WTC11 (cell line): ENCODE data around the gene FUT2. TPM values are rescaled to one million over a fixed set of nuclear protein-coding genes. Genes with fewer than 3 reads are reported as not detected.

Source experiments
- ATAC-seq: fragments of 200-7000 bp; cut with Tn5 transposase; 2 replicates; pipeline ENCODE4 v1.10.0; 2021; ENCODE audit warnings: mild to moderate bottlenecking, moderate library complexity
- CTCF ChIA-PET: fragments of 300-600 bp; sonication (Branson Sonifier 250); formaldehyde crosslinking; loops from one replicate; lab custom pipeline; 2021; ENCODE audit warnings: antibody characterized with exemption; lab: Charles Lee
- POLR2A ChIA-PET: fragments of 350-600 bp; sonication (Branson Sonifier 250); formaldehyde crosslinking; loops from one replicate; lab custom pipeline; 2021; ENCODE audit warnings: antibody characterized with exemption; lab: Charles Lee
- DNase-seq: peaks from one replicate; pipeline ENCODE4 v3.0.0; 2021; ENCODE audit warnings: low spot score
- H3K27ac Mint-ChIP-seq: 2 replicates; pipeline ENCODE4 v1.8.0; 2021; ENCODE audit warnings: mixed read lengths
- H3K27me3 Mint-ChIP-seq: 2 replicates; pipeline ENCODE4 v1.8.0; 2021; ENCODE audit warnings: low read depth, mild to moderate bottlenecking, moderate library complexity, mixed read lengths
- H3K36me3 Mint-ChIP-seq: 2 replicates; pipeline ENCODE4 v1.8.0; 2021; ENCODE audit warnings: mixed read lengths
- H3K4me1 Mint-ChIP-seq: 2 replicates; pipeline ENCODE4 v1.8.0; 2022; ENCODE audit warnings: mixed read lengths
- H3K4me3 Mint-ChIP-seq: 2 replicates; pipeline ENCODE4 v1.8.0; 2021; ENCODE audit warnings: mild to moderate bottlenecking, moderate library complexity, mixed read lengths
- H3K9me3 Mint-ChIP-seq: 2 replicates; pipeline ENCODE4 v1.8.0; 2021; ENCODE audit warnings: mixed read lengths
- ATF1 ChIP-seq: sonication (generic); formaldehyde crosslinking; IDR thresholded peaks from 2 replicates; pipeline ENCODE4 v1.8.1; 2023; ENCODE audit warnings: mild to moderate bottlenecking, moderate library complexity, missing genetic modification reagents
- SP1 ChIP-seq: sonication (generic); formaldehyde crosslinking; conservative IDR thresholded peaks from 2 replicates; pipeline ENCODE4 v1.8.1; 2022; ENCODE audit warnings: missing genetic modification reagents
- TEAD1 ChIP-seq: sonication (generic); formaldehyde crosslinking; IDR thresholded peaks from 2 replicates; pipeline ENCODE4 v1.8.0; 2022; ENCODE audit warnings: mild to moderate bottlenecking, missing genetic modification reagents
- TEAD4 ChIP-seq: sonication (generic); formaldehyde crosslinking; IDR thresholded peaks from 2 replicates; pipeline ENCODE4 v1.8.0; 2022; ENCODE audit warnings: mild to moderate bottlenecking, missing genetic modification reagents
- ZBTB21 ChIP-seq: sonication (generic); formaldehyde crosslinking; IDR thresholded peaks from 2 replicates; pipeline ENCODE4 v1.8.1; 2023; ENCODE audit warnings: mild to moderate bottlenecking, missing genetic modification reagents, borderline replicate concordance
- ZNF121 ChIP-seq: sonication (generic); formaldehyde crosslinking; IDR thresholded peaks from 2 replicates; pipeline ENCODE4 v1.8.0; 2023; ENCODE audit warnings: missing genetic modification reagents
- total RNA-seq: library from RNA; stranded (reverse); gene quantifications from 3 replicates; pipeline ENCODE4 v1.2.3, GENCODE V29; 2021
- TF ChIP-seq, protein P1 (sequence below): sonication (generic); formaldehyde crosslinking; IDR thresholded peaks from 2 replicates; pipeline ENCODE4 v1.8.0; 2023; ENCODE audit warnings: missing genetic modification reagents, mild to moderate bottlenecking, borderline replicate concordance
- TF ChIP-seq, protein P2 (sequence below): fragments of 200-600 bp; IDR thresholded peaks from 2 replicates; pipeline ENCODE4 v1.8.0; 2022; ENCODE audit warnings: antibody characterized with exemption
- TF ChIP-seq, protein P3 (sequence below): sonication (generic); formaldehyde crosslinking; IDR thresholded peaks from 2 replicates; pipeline ENCODE4 v1.8.1; 2023; ENCODE audit warnings: mild to moderate bottlenecking, moderate library complexity, missing genetic modification reagents
- TF ChIP-seq, protein P4 (sequence below): sonication (generic); formaldehyde crosslinking; IDR thresholded peaks from 2 replicates; pipeline ENCODE4 v1.8.0; 2022; ENCODE audit warnings: mild to moderate bottlenecking, missing genetic modification reagents
- TF ChIP-seq, protein P5 (sequence below): sonication (generic); formaldehyde crosslinking; IDR thresholded peaks from 2 replicates; pipeline ENCODE4 v1.8.0; 2022; ENCODE audit warnings: mild to moderate bottlenecking, missing genetic modification reagents

FUT2 gene
- total RNA-seq, 1 experiment from 2014 or later: 5.9 TPM

DNA sequence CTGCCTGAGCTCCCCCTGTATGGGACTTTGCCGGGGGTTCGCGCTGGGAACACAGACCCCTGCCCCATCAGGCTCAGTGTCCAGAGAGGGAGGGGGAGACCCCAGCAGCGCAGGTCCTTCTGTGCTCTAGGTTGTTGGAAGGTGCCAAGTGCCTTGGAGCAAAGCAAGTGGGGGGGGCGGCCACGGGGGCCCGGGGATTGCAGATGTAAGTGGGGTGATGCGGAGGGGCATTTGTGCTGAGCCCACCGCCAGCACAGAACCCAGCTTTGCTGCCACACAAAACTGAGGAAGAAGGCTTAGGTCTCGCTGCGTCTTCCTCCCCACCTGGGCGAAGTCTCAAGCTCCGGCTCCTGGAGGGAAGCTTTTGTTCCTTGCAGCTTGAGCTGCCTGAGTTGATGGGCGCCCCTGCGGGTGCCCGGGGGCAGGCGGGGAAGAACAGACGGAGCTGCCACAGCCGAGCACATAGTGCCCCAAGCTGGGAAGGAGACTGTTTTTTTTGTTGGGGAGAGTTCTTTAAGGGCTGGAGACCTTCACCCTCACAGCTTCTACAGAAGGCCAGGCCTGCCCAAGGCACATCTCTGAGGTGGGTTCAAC lies 21.5 kb upstream of the FUT2 start (continued):
- TF ChIP-seq, protein P1, sequence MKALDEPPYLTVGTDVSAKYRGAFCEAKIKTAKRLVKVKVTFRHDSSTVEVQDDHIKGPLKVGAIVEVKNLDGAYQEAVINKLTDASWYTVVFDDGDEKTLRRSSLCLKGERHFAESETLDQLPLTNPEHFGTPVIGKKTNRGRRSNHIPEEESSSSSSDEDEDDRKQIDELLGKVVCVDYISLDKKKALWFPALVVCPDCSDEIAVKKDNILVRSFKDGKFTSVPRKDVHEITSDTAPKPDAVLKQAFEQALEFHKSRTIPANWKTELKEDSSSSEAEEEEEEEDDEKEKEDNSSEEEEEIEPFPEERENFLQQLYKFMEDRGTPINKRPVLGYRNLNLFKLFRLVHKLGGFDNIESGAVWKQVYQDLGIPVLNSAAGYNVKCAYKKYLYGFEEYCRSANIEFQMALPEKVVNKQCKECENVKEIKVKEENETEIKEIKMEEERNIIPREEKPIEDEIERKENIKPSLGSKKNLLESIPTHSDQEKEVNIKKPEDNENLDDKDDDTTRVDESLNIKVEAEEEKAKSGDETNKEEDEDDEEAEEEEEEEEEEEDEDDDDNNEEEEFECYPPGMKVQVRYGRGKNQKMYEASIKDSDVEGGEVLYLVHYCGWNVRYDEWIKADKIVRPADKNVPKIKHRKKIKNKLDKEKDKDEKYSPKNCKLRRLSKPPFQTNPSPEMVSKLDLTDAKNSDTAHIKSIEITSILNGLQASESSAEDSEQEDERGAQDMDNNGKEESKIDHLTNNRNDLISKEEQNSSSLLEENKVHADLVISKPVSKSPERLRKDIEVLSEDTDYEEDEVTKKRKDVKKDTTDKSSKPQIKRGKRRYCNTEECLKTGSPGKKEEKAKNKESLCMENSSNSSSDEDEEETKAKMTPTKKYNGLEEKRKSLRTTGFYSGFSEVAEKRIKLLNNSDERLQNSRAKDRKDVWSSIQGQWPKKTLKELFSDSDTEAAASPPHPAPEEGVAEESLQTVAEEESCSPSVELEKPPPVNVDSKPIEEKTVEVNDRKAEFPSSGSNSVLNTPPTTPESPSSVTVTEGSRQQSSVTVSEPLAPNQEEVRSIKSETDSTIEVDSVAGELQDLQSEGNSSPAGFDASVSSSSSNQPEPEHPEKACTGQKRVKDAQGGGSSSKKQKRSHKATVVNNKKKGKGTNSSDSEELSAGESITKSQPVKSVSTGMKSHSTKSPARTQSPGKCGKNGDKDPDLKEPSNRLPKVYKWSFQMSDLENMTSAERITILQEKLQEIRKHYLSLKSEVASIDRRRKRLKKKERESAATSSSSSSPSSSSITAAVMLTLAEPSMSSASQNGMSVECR: no peak

DNA sequence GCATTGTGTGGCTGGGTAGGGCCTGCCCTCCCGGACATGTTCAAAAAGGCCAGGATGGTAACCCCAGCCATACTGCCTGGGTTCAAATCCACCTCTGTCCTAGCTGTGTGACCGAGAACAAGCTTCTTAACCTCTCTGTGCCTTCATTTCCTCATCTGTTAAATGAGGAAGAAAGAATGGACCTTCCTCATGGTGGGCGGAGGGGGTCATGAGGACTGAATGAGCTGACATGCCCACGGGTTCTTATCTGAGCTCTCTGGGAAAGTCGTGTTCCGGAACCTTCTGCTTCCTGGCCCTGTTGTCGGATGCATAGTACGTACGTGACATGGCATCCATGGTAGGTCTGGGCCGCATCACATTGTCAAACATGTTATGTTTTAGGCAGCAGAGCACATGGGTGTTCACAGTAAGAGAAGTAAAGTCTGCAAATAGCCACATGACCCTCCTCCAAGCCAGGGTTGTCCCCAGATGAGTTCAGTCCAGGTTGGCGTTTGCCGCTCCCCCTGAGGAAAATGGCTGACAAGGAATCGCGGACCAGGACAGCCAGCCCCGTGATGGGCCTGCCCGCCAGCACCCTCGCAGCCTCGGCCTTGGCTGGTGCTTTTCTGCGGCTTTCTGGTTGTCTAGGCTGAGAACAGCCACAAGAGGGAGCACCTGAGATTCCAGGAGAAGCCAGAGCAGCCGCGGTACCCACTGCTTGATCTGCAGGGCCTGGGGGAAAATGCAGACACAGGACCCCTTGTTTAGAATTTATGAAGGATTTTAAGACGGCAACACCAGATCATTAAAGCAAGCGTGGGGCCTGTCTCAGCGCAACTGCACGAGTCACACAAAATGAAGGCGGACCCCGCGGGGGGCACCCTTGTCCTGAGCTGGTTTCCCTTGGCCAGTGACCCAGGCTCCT lies 20.6 kb upstream of the FUT2 start:
- ATAC-seq: peak; percentile 85
- TF ChIP-seq ATF1 (CRISPR knock-in tag): no peak
- TF ChIP-seq, protein P2, sequence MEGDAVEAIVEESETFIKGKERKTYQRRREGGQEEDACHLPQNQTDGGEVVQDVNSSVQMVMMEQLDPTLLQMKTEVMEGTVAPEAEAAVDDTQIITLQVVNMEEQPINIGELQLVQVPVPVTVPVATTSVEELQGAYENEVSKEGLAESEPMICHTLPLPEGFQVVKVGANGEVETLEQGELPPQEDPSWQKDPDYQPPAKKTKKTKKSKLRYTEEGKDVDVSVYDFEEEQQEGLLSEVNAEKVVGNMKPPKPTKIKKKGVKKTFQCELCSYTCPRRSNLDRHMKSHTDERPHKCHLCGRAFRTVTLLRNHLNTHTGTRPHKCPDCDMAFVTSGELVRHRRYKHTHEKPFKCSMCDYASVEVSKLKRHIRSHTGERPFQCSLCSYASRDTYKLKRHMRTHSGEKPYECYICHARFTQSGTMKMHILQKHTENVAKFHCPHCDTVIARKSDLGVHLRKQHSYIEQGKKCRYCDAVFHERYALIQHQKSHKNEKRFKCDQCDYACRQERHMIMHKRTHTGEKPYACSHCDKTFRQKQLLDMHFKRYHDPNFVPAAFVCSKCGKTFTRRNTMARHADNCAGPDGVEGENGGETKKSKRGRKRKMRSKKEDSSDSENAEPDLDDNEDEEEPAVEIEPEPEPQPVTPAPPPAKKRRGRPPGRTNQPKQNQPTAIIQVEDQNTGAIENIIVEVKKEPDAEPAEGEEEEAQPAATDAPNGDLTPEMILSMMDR: peak; percentile 81
- TF ChIP-seq TEAD4 (CRISPR knock-in tag): peak; percentile 53; the same call in 1 of the 2 replicates
- TF ChIP-seq, protein P3, sequence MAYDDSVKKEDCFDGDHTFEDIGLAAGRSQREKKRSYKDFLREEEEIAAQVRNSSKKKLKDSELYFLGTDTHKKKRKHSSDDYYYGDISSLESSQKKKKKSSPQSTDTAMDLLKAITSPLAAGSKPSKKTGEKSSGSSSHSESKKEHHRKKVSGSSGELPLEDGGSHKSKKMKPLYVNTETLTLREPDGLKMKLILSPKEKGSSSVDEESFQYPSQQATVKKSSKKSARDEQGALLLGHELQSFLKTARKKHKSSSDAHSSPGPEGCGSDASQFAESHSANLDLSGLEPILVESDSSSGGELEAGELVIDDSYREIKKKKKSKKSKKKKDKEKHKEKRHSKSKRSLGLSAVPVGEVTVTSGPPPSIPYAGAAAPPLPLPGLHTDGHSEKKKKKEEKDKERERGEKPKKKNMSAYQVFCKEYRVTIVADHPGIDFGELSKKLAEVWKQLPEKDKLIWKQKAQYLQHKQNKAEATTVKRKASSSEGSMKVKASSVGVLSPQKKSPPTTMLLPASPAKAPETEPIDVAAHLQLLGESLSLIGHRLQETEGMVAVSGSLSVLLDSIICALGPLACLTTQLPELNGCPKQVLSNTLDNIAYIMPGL (CRISPR knock-in tag): peak; percentile 54; the same call in 1 of the 2 replicates
- TF ChIP-seq ZNF121 (CRISPR knock-in tag): peak; percentile 100
- peak; percentile 53; the same call in 1 of the 2 replicates for TF ChIP-seq TEAD1 (CRISPR knock-in tag)
- TF ChIP-seq, protein P4, sequence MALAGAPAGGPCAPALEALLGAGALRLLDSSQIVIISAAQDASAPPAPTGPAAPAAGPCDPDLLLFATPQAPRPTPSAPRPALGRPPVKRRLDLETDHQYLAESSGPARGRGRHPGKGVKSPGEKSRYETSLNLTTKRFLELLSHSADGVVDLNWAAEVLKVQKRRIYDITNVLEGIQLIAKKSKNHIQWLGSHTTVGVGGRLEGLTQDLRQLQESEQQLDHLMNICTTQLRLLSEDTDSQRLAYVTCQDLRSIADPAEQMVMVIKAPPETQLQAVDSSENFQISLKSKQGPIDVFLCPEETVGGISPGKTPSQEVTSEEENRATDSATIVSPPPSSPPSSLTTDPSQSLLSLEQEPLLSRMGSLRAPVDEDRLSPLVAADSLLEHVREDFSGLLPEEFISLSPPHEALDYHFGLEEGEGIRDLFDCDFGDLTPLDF: no peak
- TF ChIP-seq SP1: 0 out of 2 replicates have a peak, but pooled peaks have one; percentile 58
- TF ChIP-seq, protein P5, sequence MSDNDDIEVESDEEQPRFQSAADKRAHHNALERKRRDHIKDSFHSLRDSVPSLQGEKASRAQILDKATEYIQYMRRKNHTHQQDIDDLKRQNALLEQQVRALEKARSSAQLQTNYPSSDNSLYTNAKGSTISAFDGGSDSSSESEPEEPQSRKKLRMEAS (CRISPR knock-in tag): peak; percentile 24
- no peak for TF ChIP-seq ZBTB21 (CRISPR knock-in tag)
- Mint-ChIP-seq H3K4me1 (peaks cover 26% of the 10 kb centered on the region), H3K9me3 (no peaks in the 10 kb centered on the region), H3K36me3 (no peaks in the 10 kb centered on the region), H3K27me3 (peaks cover 17% of the 10 kb centered on the region), H3K4me3 (no peak overlapping the region; the same call in 1 of the 2 replicates), H3K27ac (no peak overlapping the region)
- peak; percentile 91 for DNase-seq
- ChIA-PET CTCF (interaction anchor here (0.6 to 4.0 kb wide), 37 partner anchors 8 to 186 kb away, joined by 3 to 56 read pairs (median 4); partner anchors contain the start of genes CA11, FUT2 and IZUMO1), POLR2A (interaction anchor here (0.7 to 2.2 kb wide), 4 partner anchors 21 to 45 kb away, joined by 3 to 14 read pairs (median 4); partner anchors contain the start of gene FUT2)
